ENCODE measurements around the gene NOTCH1. TPM values are rescaled to one million over a fixed set of nuclear protein-coding genes. Genes with fewer than 3 reads are reported as not detected.

Gene NOTCH1
- total and polyA plus RNA-seq, 2 of the 8 experiments (the other 6 are each of a cell fraction or from before 2014, with no cell fraction given): 6.9 to 55.6 TPM

- Histone ChIP-seq H3K9me3 (ENCODE audit: insufficient read depth in 2 of 2, low read depth in 1 of 2, low read length in 1 of 2) (no peaks in the 10 kb centered on the region), H2BK15ac (ENCODE audit: low read length) (no peak overlapping the region), H3K4ac (replicated peaks; ENCODE audit: insufficient read length, low read depth, low read length) (no peak overlapping the region), H2AK5ac (ENCODE audit: low read depth, low read length) (no peak overlapping the region), H2BK5ac (ENCODE audit: low read depth, low read length) (no peak overlapping the region), H2AFZ (ENCODE audit: low read length) (no peak overlapping the region), H3K27ac (ENCODE audit: low read depth, low read length) (no peak overlapping the region), H3K23ac (ENCODE audit: insufficient read length) (no peak overlapping the region), H4K5ac (ENCODE audit: insufficient read length, low read depth, low read length) (no peak overlapping the region), H3K79me2 (ENCODE audit: control insufficient read depth in 1 of 2, insufficient read depth in 2 of 2, low read length in 2 of 2) (no peaks in the 10 kb centered on the region), H3K79me1 (ENCODE audit: low read depth, low read length) (no peaks in the 10 kb centered on the region), H2BK20ac (ENCODE audit: low read length) (no peak overlapping the region), H3K4me3 (ENCODE audit: extremely low read depth in 1 of 4, insufficient read depth in 2 of 4, low read depth in 3 of 4, low read length in 4 of 4) (no peak overlapping the region), H3K9ac (replicated peaks in 1 of 4; ENCODE audit: extremely low read depth in 1 of 4, low read depth in 3 of 4, low read length in 3 of 4) (no peak overlapping the region), H4K20me1 (replicated peaks in 1 of 2; ENCODE audit: control insufficient read depth in 1 of 2, insufficient read depth in 2 of 2, low read length in 2 of 2) (peaks cover 0 to 11% of the 10 kb centered on the region in 2 experiments), H2BK120ac (replicated peaks; ENCODE audit: low read depth, low read length) (no peak overlapping the region), H3K56ac (replicated peaks; ENCODE audit: insufficient read length, low read depth, low read length) (no peak overlapping the region), H3K36me3 (ENCODE audit: control insufficient read depth in 2 of 4, insufficient read depth in 4 of 4, low read length in 3 of 4) (peaks cover 3 to 36% (median 19%) of the 10 kb centered on the region in 4 experiments; a peak in 6 of 8 replicates), H3K14ac (ENCODE audit: insufficient read length) (no peak overlapping the region), H4K91ac (replicated peaks; ENCODE audit: insufficient read length, low read length) (no peak overlapping the region), H2BK12ac (ENCODE audit: low read depth, low read length) (no peak overlapping the region), H3K4me2 (ENCODE audit: insufficient read depth in 1 of 2, low read depth in 2 of 2, low read length in 2 of 2) (no peak overlapping the region), H3K23me2 (ENCODE audit: low read depth, low read length) (no peaks in the 10 kb centered on the region), H4K8ac (ENCODE audit: extremely low read depth, insufficient read depth, low read length) (no peak overlapping the region), H3K4me1 (replicated peaks in 1 of 4; ENCODE audit: control insufficient read depth in 3 of 4, insufficient read depth in 4 of 4, low read length in 3 of 4) (no peaks in the 10 kb centered on the region; a peak in 1 of 7 replicates), H3K18ac (ENCODE audit: extremely low read depth, low read length) (no peak overlapping the region), H3K27me3 (replicated peaks in 1 of 4; ENCODE audit: control insufficient read depth in 3 of 4, extremely low read depth in 1 of 4, insufficient read depth in 3 of 4, low read length in 3 of 4) (no peaks in the 10 kb centered on the region)
- no peak for DNase-seq (ENCODE audit: low read depth in 1 of 2, low spot score in 2 of 2)
- ChIA-PET CTCF (ENCODE audit: partially characterized antibody) (interaction anchor here (0.6 to 1.7 kb wide), 6 partner anchors 9 to 150 kb away, joined by 3 to 6 read pairs (median 4); no protein-coding TSS in a partner anchor), POLR2A (ENCODE audit: partially characterized antibody) (interaction anchor here (1.1 to 1.3 kb wide), 2 partner anchors 10 to 17 kb away, joined by 5 to 6 read pairs; no protein-coding TSS in a partner anchor)
- FAIRE-seq: no peak
- WGBS, 2 experiments (ENCODE audit: extremely low coverage in 1 of 2, insufficient coverage in 1 of 2, insufficient read length in 1 of 2, insufficient replicate concordance in 2 of 2, low coverage in 1 of 2, low lambda C conversion rate in 2 of 2, missing lambda C conversion rate in 1 of 2): 93% methylated on average over 28 of the region's 29 CpGs; no CpG with 5 or more reads in 1 of the 2 experiments
- TF ChIP-seq, protein P1, sequence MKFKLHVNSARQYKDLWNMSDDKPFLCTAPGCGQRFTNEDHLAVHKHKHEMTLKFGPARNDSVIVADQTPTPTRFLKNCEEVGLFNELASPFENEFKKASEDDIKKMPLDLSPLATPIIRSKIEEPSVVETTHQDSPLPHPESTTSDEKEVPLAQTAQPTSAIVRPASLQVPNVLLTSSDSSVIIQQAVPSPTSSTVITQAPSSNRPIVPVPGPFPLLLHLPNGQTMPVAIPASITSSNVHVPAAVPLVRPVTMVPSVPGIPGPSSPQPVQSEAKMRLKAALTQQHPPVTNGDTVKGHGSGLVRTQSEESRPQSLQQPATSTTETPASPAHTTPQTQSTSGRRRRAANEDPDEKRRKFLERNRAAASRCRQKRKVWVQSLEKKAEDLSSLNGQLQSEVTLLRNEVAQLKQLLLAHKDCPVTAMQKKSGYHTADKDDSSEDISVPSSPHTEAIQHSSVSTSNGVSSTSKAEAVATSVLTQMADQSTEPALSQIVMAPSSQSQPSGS (IDR thresholded peaks at IDR 0.05; ENCODE audit: low read length): no peak
- TF ChIP-seq SP1 (IDR thresholded peaks at IDR 0.05; ENCODE audit: low read depth, low read length): no peak
- TF ChIP-seq ZNF274 (IDR thresholded peaks at IDR 0.05; ENCODE audit: borderline replicate concordance, extremely low read depth, low read length): no peak
- TF ChIP-seq MAFK (IDR thresholded peaks at IDR 0.05; ENCODE audit: low read depth, low read length): no peak
- TF ChIP-seq EGR1 (IDR thresholded peaks at IDR 0.05; ENCODE audit: borderline replicate concordance, low read depth, low read length): no peak
- no peak for TF ChIP-seq CHD2 (IDR thresholded peaks at IDR 0.05; ENCODE audit: low read length)
- TF ChIP-seq KDM1A (IDR thresholded peaks at IDR 0.05; ENCODE audit: borderline replicate concordance, low read length): no peak
- TF ChIP-seq CBX5 (IDR thresholded peaks at IDR 0.05; ENCODE audit: low read depth, low read length): no peak
- no peak for TF ChIP-seq MAX (IDR thresholded peaks at IDR 0.05)
- no peak for TF ChIP-seq POU5F1 (IDR thresholded peaks at IDR 0.05; ENCODE audit: low read depth, low read length)
- TF ChIP-seq JUND (IDR thresholded peaks at IDR 0.05; ENCODE audit: low read length): no peak
- no peak for TF ChIP-seq SRF (IDR thresholded peaks at IDR 0.05; ENCODE audit: low read depth, low read length)
Measured at GRCh38 chr9:136494531-136495215, 51.2 kb downstream of the NOTCH1 start.
